ENCODE data around the gene LSMEM2.
"Not testable (repeated sequence)": the region's sequence is repeated elsewhere in the genome, so short reads cannot be mapped to it uniquely, and the experiment has no call there.

The LSMEM2 gene

DNA sequence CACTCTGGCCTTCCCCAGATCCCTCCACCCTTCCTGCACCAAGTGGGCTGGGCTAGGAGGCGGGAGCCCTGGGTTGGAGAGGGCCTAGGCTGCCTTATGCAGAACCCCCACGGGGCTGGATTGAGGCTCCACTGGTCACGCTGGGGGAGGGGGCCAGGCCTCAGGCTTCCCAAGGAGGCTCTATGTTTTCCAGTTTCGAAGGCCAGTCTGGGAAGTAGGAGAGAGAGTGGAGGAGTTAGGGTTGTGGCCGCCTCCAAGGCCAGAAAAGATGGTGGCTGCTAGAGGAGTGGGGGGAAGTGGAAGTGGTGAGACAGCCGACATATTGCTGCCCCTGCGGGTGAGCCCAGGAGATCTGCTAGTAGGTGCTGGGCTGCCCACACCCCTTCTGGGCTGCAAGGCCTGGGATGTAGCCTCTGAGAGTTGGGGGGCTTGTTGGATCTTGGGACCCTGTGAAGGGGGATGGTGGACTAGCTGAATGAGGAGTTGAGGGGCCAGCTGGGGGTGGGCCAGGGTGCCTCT is 41.7 kb upstream of the LSMEM2 start:
- no peak for DNase-seq (ENCODE audit: insufficient read length, low spot score)

DNA sequence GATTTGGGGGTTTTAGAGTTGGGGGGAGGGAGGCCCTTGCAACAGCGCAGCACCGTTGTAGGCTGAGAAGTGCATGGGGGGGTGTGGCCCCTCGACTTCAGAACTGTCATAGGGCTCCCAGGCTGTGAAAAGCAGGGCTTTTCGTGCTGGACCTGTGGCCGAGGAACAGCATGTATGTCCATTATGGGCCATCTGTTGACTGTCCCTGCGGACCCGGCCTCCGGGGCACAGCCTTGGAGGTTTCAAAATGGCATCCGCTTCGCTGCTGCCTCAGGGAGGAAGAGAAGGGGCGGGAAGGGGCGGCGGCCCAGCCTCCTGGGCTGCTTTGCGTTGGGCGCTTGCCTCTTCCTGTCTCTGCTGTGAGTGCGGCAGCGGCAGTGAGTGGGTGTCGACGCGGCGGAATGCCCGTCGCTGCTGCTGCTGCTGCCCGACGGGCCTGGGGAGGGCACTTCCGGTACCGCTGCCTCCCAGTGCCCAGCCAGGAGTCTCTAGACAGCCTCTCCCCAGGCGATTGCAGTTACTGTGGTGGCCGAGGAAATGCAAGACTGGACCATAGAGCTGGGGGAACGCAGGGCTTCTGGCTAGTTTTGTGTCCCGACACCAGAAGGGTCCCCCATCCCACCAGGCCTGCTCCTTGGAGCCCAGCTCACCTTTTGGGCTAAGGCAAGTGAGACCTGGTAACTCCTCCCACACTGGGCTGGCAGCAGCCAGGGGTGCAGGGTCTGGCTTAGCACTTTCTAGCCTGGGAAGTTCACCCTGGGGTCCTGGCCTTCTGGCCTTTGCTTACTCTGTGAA is 40.9 kb upstream of the LSMEM2 start:
- peak; percentile 99 for FAIRE-seq
- peak; percentile 85 for DNase-seq (ENCODE audit: insufficient read length, low spot score)
- TF ChIP-seq SPI1 (IDR thresholded peaks at IDR 0.05; ENCODE audit: low read depth, low read length) = peak; percentile 66
- no peak; the same call in 1 of the 2 replicates for TF ChIP-seq POU2F2 (IDR thresholded peaks at IDR 0.05; ENCODE audit: low read depth, low read length)
- TF ChIP-seq POLR2A (IDR thresholded peaks at IDR 0.05; ENCODE audit: low read depth, low read length) = peak; percentile 69
- TF ChIP-seq PAX5 (IDR thresholded peaks at IDR 0.05; ENCODE audit: insufficient read depth, low read length, severe bottlenecking) = no peak
- TF ChIP-seq POLR2AphosphoS5 (IDR thresholded peaks at IDR 0.05; ENCODE audit: low read depth, low read length) = peak; percentile 69
- TF ChIP-seq TAF1 (IDR thresholded peaks at IDR 0.05; ENCODE audit: low read depth, low read length) = peak; percentile 75

More for the DNA sequence above, 41.7 kb upstream of the LSMEM2 start:
- no peak for TF ChIP-seq POU2F2 (IDR thresholded peaks at IDR 0.05; ENCODE audit: low read depth, low read length)
- TF ChIP-seq POLR2A (IDR thresholded peaks at IDR 0.05; ENCODE audit: low read depth, low read length) = no peak
- peak; percentile 70 for TF ChIP-seq SPI1 (IDR thresholded peaks at IDR 0.05; ENCODE audit: low read depth, low read length)
- no peak for TF ChIP-seq TAF1 (IDR thresholded peaks at IDR 0.05; ENCODE audit: low read depth, low read length)
- peak; percentile 57 for FAIRE-seq

DNA sequence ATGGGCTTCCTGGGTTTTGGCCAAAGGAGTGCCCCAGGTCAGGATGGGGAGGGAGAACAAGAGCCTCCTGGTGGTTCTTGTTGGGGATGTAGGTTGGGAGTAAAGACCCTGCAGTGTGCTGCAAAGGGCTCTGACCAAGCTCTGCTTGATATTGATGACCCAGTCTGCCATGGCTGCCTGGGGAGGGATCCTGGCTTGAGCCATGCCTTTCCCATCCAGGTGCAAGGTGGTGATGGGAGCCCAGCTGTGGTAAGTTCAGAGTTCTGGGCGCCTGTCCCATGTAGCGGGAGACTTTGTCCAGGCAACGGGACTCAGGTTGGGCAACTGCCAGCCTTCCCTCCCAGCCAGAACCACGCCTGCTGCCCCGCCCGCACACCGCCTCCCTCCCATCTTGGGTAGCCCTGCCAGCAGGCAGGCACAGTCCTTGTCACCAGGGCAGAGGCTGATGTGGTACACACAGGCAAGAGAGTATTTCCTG is 40.3 kb upstream of the LSMEM2 start:
- DNase-seq (ENCODE audit: insufficient read length, low spot score) (no peak), FAIRE-seq (no peak)
- no peak for TF ChIP-seq POU2F2 (IDR thresholded peaks at IDR 0.05; ENCODE audit: low read depth, low read length)
- no peak for TF ChIP-seq SPI1 (IDR thresholded peaks at IDR 0.05; ENCODE audit: low read depth, low read length)
- TF ChIP-seq POLR2AphosphoS5 (IDR thresholded peaks at IDR 0.05; ENCODE audit: low read depth, low read length) = no peak
- no peak for TF ChIP-seq POLR2A (IDR thresholded peaks at IDR 0.05; ENCODE audit: low read depth, low read length)

DNA sequence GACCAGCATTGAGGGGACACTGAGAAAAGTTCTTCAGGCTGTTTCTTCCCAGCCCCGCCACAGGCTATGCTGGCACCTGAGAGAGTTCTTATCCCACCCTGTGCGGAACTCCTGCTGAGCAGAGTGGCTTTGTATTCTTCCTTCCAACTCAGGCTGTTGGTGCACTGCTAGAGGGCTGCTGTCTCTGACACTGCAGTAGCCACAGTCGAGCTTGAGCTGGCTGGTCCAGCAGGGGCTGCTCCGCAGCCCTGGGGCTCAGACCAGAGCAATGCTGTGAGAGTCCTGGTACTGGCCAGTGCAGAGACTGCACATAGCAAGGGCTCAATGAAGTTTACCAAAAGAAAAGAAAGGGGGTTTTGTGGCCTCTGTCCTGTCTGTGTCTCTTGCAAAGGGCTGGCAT is 39.2 kb upstream of the LSMEM2 start:
- no peak for TF ChIP-seq POLR2A (IDR thresholded peaks at IDR 0.05; ENCODE audit: low read depth, low read length)
- no peak for TF ChIP-seq PAX5 (IDR thresholded peaks at IDR 0.05; ENCODE audit: insufficient read depth, low read length, severe bottlenecking)
- TF ChIP-seq TAF1 (IDR thresholded peaks at IDR 0.05; ENCODE audit: low read depth, low read length) = no peak
- no peak for TF ChIP-seq POU2F2 (IDR thresholded peaks at IDR 0.05; ENCODE audit: low read depth, low read length)
- no peak for TF ChIP-seq POLR2AphosphoS5 (IDR thresholded peaks at IDR 0.05; ENCODE audit: low read depth, low read length)
- TF ChIP-seq SPI1 (IDR thresholded peaks at IDR 0.05; ENCODE audit: low read depth, low read length) = no peak

DNA sequence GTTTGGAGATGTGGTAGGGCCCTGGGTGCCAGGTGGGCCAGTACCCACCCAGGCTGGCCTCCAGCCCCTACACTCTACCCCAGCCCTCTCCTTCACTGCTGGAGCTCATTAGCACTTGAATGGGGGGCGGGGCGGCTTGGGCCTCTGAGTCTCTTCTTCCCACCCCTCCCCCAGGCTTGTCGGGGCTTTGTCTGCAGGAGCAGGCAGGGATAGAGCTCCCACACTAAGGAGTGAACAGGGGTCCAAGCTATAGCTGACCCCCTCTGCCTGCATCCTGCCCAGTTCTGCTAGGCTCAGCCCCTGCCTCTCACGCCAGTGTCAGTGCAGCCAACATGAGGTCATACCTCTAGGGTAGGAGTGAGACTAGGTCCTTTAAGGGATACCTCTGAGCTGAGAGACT is 37.7 kb upstream of the LSMEM2 start:
- no peak for DNase-seq (ENCODE audit: insufficient read length, low spot score)
- TF ChIP-seq POU2F2 (IDR thresholded peaks at IDR 0.05; ENCODE audit: low read depth, low read length) (no peak), TAF1 (IDR thresholded peaks at IDR 0.05; ENCODE audit: low read depth, low read length) (no peak), POLR2A (IDR thresholded peaks at IDR 0.05; ENCODE audit: low read depth, low read length) (no peak), SPI1 (IDR thresholded peaks at IDR 0.05; ENCODE audit: low read depth, low read length) (no peak), PAX5 (IDR thresholded peaks at IDR 0.05; ENCODE audit: insufficient read depth, low read length, severe bottlenecking) (no peak), POLR2AphosphoS5 (IDR thresholded peaks at IDR 0.05; ENCODE audit: low read depth, low read length) (no peak)
- no peak for FAIRE-seq

More for the DNA sequence above, 39.2 kb upstream of the LSMEM2 start:
- DNase-seq (ENCODE audit: insufficient read length, low spot score) = no peak
- no peak for FAIRE-seq

DNA sequence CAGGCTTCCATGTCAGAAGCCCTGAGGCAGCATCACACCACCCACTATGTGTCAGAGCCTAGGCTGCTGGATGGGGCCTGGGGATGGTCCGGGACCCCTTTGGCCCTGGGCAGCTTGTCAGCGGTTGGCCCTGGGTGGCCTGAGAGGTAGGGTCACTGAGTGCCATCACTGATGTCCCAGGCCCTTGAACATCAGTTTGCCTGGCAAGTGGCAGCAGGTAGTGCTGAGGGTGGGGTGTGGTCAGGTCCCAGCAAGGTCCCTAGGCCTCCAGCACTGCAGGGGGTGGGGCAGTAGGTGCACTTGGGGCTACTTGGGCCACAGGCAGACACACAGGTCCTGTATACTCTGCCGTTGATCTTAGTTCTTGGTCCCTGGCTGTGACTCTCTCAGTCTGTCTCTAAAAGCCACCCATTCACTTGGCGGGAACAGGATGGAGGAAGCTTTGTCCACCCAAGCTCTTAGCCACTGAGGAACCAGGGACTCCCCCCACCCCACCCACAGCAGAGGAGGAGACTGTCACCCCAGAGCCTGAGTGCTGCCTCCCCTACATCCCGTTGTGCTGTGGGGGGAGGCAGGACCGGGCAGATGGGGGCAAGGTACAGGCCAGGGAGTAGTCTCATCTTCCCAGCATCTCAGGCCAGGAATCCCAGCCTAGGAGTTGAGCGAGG is 37.0 kb upstream of the LSMEM2 start:
- TF ChIP-seq POU2F2 (IDR thresholded peaks at IDR 0.05; ENCODE audit: low read depth, low read length) (0 out of 2 replicates have a peak, but pooled peaks have one; percentile 5), SPI1 (IDR thresholded peaks at IDR 0.05; ENCODE audit: low read depth, low read length) (no peak)
- DNase-seq (ENCODE audit: insufficient read length, low spot score) (no peak), FAIRE-seq (peak; percentile 5)

DNA sequence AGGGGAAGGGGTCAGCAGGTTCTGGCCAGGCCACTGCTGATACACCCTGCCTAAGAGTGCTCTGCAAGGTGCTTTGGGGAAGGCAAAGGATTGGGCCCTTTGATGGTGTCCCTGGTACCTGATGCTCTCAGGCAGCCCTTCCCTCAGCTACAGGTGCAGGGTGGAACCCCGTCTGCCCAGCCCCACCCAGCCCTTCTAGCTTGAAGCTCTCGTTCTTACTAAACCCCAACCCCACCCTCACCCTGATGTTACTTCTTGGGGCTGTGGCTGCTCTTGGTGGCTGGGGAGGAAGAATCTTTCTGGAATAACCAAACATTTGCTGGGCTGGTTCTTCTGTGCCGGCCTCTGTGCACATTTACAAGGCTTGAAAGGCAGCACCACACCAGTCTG is 36.5 kb upstream of the LSMEM2 start:
- FAIRE-seq (no peak), DNase-seq (ENCODE audit: insufficient read length, low spot score) (no peak)
- TF ChIP-seq POU2F2 (IDR thresholded peaks at IDR 0.05; ENCODE audit: low read depth, low read length) (no peak), POLR2AphosphoS5 (IDR thresholded peaks at IDR 0.05; ENCODE audit: low read depth, low read length) (no peak), PAX5 (IDR thresholded peaks at IDR 0.05; ENCODE audit: insufficient read depth, low read length, severe bottlenecking) (no peak), POLR2A (IDR thresholded peaks at IDR 0.05; ENCODE audit: low read depth, low read length) (no peak), SPI1 (IDR thresholded peaks at IDR 0.05; ENCODE audit: low read depth, low read length) (no peak), TAF1 (IDR thresholded peaks at IDR 0.05; ENCODE audit: low read depth, low read length) (no peak)

DNA sequence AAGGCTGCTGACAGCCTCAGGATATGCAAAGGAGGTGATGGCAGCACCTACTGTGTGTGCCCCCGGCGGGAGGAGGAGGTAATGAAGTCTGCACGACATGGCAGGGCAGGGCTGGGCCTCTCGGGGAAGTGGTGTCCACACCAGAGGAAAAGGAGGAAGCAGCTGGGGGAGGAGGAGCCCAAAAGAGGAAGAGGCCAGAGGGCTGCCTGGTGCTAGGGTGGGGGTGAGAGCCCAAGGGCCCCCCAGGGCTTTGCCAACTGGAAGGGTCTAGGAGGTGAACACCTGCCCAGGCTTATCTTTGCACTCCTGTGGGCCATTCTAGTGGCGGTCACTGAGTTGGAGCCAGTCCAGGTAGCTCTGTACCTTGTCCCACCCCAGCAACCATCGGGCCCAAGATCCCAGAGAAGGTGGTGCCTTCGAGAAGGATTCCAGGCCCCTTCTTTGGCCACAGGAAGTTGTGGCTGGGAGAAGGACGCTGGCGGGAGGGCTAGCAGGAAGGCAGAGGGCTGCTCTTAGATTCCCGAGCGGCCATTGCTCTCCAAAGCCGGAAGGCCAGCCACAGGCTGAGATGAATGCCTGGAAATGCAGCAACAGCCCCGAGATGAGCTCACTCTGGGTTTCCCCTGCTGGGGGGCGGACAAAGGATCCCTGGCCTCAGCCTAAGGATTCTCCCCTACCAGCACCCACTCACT is 35.9 kb upstream of the LSMEM2 start:
- no peak for DNase-seq (ENCODE audit: insufficient read length, low spot score)
- FAIRE-seq = peak; percentile 47
- TF ChIP-seq SPI1 (IDR thresholded peaks at IDR 0.05; ENCODE audit: low read depth, low read length) = peak; percentile 87
- 0 out of 2 replicates have a peak, but pooled peaks have one; percentile 25 for TF ChIP-seq POLR2AphosphoS5 (IDR thresholded peaks at IDR 0.05; ENCODE audit: low read depth, low read length)
- no peak for TF ChIP-seq POLR2A (IDR thresholded peaks at IDR 0.05; ENCODE audit: low read depth, low read length)
- no peak for TF ChIP-seq POU2F2 (IDR thresholded peaks at IDR 0.05; ENCODE audit: low read depth, low read length)
- TF ChIP-seq TAF1 (IDR thresholded peaks at IDR 0.05; ENCODE audit: low read depth, low read length) = no peak
- no peak for TF ChIP-seq PAX5 (IDR thresholded peaks at IDR 0.05; ENCODE audit: insufficient read depth, low read length, severe bottlenecking)

DNA sequence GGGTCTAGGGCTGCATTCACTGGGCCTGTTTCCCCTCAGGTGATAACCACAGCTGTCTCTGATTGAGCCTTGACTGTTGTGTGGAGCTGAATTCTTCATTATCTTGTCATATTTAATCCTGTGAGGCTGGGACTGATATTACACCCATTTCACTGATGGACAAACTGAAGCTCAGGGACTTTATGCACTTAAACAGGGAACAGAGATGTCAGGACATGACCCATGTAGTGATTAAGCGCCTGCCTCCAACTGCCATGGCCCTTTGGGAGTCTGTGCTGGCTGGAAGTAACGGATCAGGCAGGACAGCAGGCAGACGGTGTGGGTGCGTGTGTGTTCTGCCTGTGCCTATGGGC is 35.4 kb upstream of the LSMEM2 start:
- no peak for DNase-seq (ENCODE audit: insufficient read length, low spot score)
- FAIRE-seq = peak; percentile 9
- TF ChIP-seq SPI1 (IDR thresholded peaks at IDR 0.05; ENCODE audit: low read depth, low read length) (no peak), POU2F2 (IDR thresholded peaks at IDR 0.05; ENCODE audit: low read depth, low read length) (no peak), TAF1 (IDR thresholded peaks at IDR 0.05; ENCODE audit: low read depth, low read length) (no peak), PAX5 (IDR thresholded peaks at IDR 0.05; ENCODE audit: insufficient read depth, low read length, severe bottlenecking) (no peak), POLR2AphosphoS5 (IDR thresholded peaks at IDR 0.05; ENCODE audit: low read depth, low read length) (no peak), POLR2A (IDR thresholded peaks at IDR 0.05; ENCODE audit: low read depth, low read length) (no peak)

DNA sequence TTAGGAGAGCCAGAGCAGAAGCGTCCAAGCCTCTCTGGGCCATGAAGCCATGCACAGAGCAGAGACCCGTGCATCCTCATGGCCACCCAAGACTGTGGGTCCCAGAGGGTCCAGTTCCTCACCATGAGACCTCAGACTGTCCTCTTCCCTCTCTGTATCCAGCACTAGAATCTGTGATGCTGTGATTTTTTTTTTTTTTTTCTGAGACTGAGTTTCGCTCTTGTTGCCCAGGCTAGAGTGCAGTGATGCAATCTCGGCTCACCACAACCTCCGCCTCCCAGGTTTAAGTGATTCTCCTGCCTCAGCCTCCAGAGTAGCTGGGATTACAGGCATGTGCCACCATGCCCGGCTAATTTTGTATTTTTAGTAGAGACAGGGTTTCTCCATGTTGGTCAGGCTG is 34.1 kb upstream of the LSMEM2 start:
- not testable (repeated sequence) for FAIRE-seq; DNase-seq (ENCODE audit: insufficient read length, low spot score)

Data from GM12891 (cell line).